Measurements from ENCODE around the gene TP53I13.

Gene TP53I13

GRCh38 chr17:29567554-29568330 lies 759 bp upstream of the TP53I13 start:
- peak; percentile 73 for DNase-seq

GRCh38 chr17:29569245-29569950 lies 897 bp downstream of the TP53I13 start:
- DNase-seq: peak; percentile 16

GRCh38 chr17:29570521-29570920 lies 2.0 kb downstream of the TP53I13 start:
- DNase-seq: no peak

- DNase-seq: no peak
Measured at GRCh38 chr17:29571486-29571882, 3.0 kb downstream of the TP53I13 start.

GRCh38 chr17:29571883-29572681 lies 3.6 kb downstream of the TP53I13 start:
- DNase-seq: peak; percentile 13

- peak; percentile 73 for DNase-seq
Measured at GRCh38 chr17:29572691-29573557, 4.4 kb downstream of the TP53I13 start.

- peak; percentile 15 for DNase-seq
Measured at GRCh38 chr17:29573558-29573869, 5.0 kb downstream of the TP53I13 start.

- peak; percentile 14 for DNase-seq
Measured at GRCh38 chr17:29573871-29574731, 5.6 kb downstream of the TP53I13 start.

GRCh38 chr17:29574732-29575510 lies 6.4 kb downstream of the TP53I13 start:
- DNase-seq: peak; percentile 14

- peak; percentile 14 for DNase-seq
Measured at GRCh38 chr17:29575511-29576213, 7.2 kb downstream of the TP53I13 start.

GRCh38 chr17:29576214-29577000 lies 7.9 kb downstream of the TP53I13 start:
- no peak for DNase-seq

- DNase-seq: no peak
Measured at GRCh38 chr17:29577001-29577370, 8.5 kb downstream of the TP53I13 start.

GRCh38 chr17:29577385-29578211 lies 9.1 kb downstream of the TP53I13 start:
- peak; percentile 17 for DNase-seq

- DNase-seq: no peak
Measured at GRCh38 chr17:29578626-29579485, 10.4 kb downstream of the TP53I13 start.

GRCh38 chr17:29579866-29580771 lies 11.6 kb downstream of the TP53I13 start:
- peak; percentile 92 for DNase-seq

- DNase-seq: no peak
Measured at GRCh38 chr17:29581583-29582253, 13.2 kb downstream of the TP53I13 start.

Measured in activated CD8-positive, alpha-beta memory T cell treated with anti-CD3 and anti-CD28 coated beads, Interleukin-2, amount 50 U/mL, for 4 hours (primary cell).